ENCODE measurements around the gene MACROD2.

GRCh38 chr20:15567219-15567618 lies 1571.9 kb downstream of the MACROD2 start:
- TF ChIP-seq CTCF (IDR thresholded peaks at IDR 0.05 in 2 of 3, conservative IDR thresholded peaks at IDR 0.05 in 1 of 3; ENCODE audit: borderline replicate concordance in 1 of 3, insufficient read depth in 1 of 3, low read depth in 2 of 3, low read length in 2 of 3) = no peak
- TF ChIP-seq POLR2AphosphoS5 (IDR thresholded peaks at IDR 0.05; ENCODE audit: low read depth, low read length) = no peak
- no peak for TF ChIP-seq ZNF274 (IDR thresholded peaks at IDR 0.05; ENCODE audit: low read depth, low read length)
- no peak for TF ChIP-seq EZH2 (IDR thresholded peaks at IDR 0.05)
- TF ChIP-seq POLR2A (IDR thresholded peaks at IDR 0.05; ENCODE audit: borderline replicate concordance, extremely low read depth, insufficient read depth, insufficient read length) = no peak
- no peak for TF ChIP-seq JUND (IDR thresholded peaks at IDR 0.05)
- TF ChIP-seq YY1 (IDR thresholded peaks at IDR 0.05; ENCODE audit: extremely low read depth, insufficient replicate concordance, low read depth, low read length) = no peak
- TF ChIP-seq CEBPB (IDR thresholded peaks at IDR 0.05; ENCODE audit: low read depth) = no peak
- TF ChIP-seq REST (IDR thresholded peaks at IDR 0.05; ENCODE audit: low read depth) = no peak
- no peak for TF ChIP-seq SIN3A (IDR thresholded peaks at IDR 0.05; ENCODE audit: low read depth)
- no peak for TF ChIP-seq RAD21 (IDR thresholded peaks at IDR 0.05; ENCODE audit: low read depth)
- TF ChIP-seq MAX (IDR thresholded peaks at IDR 0.05) = no peak
- no peak for TF ChIP-seq ZFX (IDR thresholded peaks at IDR 0.05)
- no peak for TF ChIP-seq EGR1 (IDR thresholded peaks at IDR 0.05; ENCODE audit: low read depth)

All from HCT116 (cell line).